Prostate gland (tissue), 2 donors: ENCODE measurements around the gene ZNF511.

Experiments used
- CTCF ChIP-seq, 4 experiments: fragments of 200-600 bp in 2 of 4; fragments of 450-650 bp in 2 of 4; sonication (generic) in 2 of 4; IDR thresholded peaks; 1 replicate in 3 of 4; 2 replicates in 1 of 4; pipeline ENCODE4 v1.5.1; 2016 to 2019; ENCODE audit warnings: antibody characterized with exemption in 4 of 4, mild to moderate bottlenecking in 2 of 4, moderate library complexity in 2 of 4
- POLR2A ChIP-seq: fragments of 450-650 bp; IDR thresholded peaks from one replicate; pipeline ENCODE4 v1.6.1; 2016; ENCODE audit warnings: antibody characterized with exemption, mild to moderate bottlenecking
- POLR2AphosphoS5 ChIP-seq: sonication (generic); formaldehyde crosslinking; IDR thresholded peaks from one replicate; pipeline ENCODE4 v1.6.1; 2017; ENCODE audit warnings: antibody characterized with exemption

- TF ChIP-seq CTCF (IDR thresholded peaks at IDR 0.05) (no peak), POLR2A (no peak), POLR2AphosphoS5 (no peak)
Measured at GRCh38 chr10:133349577-133350011, 40.9 kb downstream of the ZNF511 start.
